Activated CD8-positive, alpha-beta memory T cell treated with anti-CD3 and anti-CD28 coated beads for 24 hours (primary cell): ENCODE results near the gene LTF.
"Not testable (repeated sequence)": the region's sequence is repeated elsewhere in the genome, so short reads cannot be mapped to it uniquely, and the experiment has no call there.

Experiments
- DNase-seq: peaks from one replicate; pipeline ENCODE4 v3.0.0-alpha.2; 2020

Gene LTF

GRCh38 chr3:46435081-46435726 lies 29.5 kb downstream of the LTF start:
- no peak for DNase-seq

GRCh38 chr3:46433841-46434240 lies 30.9 kb downstream of the LTF start:
- DNase-seq = no peak

GRCh38 chr3:46433118-46433517 lies 31.6 kb downstream of the LTF start:
- not testable (repeated sequence) for DNase-seq

GRCh38 chr3:46431905-46432304 lies 32.8 kb downstream of the LTF start:
- not testable (repeated sequence) for DNase-seq

GRCh38 chr3:46430879-46431278 lies 33.8 kb downstream of the LTF start:
- DNase-seq = not testable (repeated sequence)

GRCh38 chr3:46429671-46430070 lies 35.0 kb downstream of the LTF start:
- DNase-seq = no peak

- no peak for DNase-seq
These were observed 35.5 kb downstream of the LTF start for GRCh38 chr3:46429250-46429649.

GRCh38 chr3:46427916-46428833 lies 36.5 kb downstream of the LTF start:
- DNase-seq = no peak

- DNase-seq = not testable (repeated sequence)
These were observed 37.3 kb downstream of the LTF start for GRCh38 chr3:46427404-46427803.

DNA sequence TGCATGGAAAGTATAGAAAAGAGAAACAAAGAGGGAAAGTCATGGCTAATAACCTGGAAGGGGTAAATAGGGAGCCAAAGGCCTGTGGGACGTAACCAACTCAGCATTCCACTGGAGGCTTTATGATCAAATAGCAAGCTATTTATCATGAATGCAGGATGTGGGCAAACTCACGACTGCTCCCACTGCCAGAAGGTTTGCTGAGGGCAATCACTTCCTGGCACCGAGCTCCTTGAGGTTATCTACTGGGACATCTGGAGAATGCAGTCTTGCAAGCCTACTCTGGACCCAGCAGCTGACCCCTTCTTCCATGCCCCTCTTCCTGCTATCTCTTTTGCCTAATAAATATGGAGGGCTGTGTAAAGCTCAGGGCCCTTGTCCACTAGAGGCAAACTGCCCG lies 38.2 kb downstream of the LTF start:
- DNase-seq = not testable (repeated sequence)

DNA sequence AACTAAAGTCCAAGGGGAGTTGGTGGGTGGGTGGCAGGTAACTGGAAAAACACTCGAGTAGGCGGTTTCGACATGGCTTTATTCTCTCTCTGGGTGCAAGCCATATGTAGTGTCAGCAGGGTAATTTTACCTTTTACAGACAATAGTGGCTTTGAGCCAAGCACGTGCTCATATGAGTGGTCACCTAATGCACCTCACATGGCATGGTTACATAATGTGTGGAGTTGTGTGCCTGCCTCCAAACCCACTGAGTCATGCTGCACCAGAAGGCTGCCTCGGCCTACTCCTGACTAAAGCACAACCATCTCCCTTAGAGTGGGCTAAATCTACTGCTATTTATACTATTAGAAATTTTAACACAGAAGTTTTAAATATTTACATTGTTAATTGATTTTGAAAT lies 41.1 kb downstream of the LTF start:
- no peak for DNase-seq

DNA sequence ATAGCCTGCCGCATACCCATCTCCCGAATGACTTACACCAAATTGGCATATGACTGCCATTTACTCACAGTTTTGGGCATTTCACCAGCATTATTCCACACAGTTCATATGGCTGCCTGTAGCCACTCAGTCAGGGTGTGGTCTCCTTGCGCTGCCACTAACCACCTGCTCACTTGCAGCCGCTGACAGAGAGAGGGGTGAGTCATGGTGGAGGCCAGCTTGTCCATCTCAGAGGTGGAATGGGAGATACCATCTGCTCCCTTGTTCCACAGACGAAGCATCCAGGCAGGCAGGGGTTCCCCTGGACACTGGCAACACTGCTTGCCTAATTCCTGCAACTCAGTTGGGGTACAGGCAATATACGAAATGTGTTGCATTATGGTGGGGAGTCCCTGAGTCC lies 42.1 kb downstream of the LTF start:
- no peak for DNase-seq

- DNase-seq = no peak
These were observed 43.8 kb downstream of the LTF start for GRCh38 chr3:46420931-46421330.

- no peak for DNase-seq
These were observed 44.9 kb downstream of the LTF start for GRCh38 chr3:46419816-46420215.

DNA sequence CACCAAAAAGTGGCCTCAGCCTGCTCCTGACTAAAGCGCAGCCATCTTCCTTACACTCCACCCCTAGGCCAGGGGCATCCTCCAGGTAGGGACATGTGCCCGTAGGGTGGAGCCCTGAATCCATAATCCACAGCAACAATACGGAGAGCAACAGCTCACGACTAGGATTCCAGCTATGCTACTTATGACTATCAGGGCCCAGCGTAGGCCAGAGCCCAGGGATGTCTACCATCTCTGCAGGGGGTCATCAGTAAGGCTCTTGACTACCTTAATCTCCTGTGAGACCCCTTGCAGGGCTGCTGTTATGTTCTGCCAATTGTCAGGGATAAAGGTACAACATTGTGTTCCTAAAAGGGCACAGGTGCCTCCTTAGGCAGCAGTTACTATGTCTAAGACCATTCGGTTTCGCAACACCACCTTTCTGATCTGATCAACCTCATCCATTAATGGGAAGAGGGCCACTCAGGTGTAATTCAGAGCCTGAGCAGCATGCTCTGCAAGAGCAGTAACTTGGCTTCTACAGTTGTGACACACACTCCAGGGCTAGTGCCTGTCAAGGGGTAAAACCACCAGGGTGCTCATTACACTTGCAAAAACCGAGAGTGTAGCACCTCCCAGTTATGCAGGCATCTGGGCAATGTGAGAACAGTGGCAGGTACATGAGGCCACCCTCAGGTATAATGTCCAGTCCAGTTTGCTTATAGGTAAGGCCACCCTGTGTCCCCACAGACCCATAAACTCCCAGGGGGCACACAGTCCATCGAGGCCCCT lies 46.7 kb downstream of the LTF start:
- DNase-seq = no peak

GRCh38 chr3:46416811-46417510 lies 47.7 kb downstream of the LTF start:
- no peak for DNase-seq

DNA sequence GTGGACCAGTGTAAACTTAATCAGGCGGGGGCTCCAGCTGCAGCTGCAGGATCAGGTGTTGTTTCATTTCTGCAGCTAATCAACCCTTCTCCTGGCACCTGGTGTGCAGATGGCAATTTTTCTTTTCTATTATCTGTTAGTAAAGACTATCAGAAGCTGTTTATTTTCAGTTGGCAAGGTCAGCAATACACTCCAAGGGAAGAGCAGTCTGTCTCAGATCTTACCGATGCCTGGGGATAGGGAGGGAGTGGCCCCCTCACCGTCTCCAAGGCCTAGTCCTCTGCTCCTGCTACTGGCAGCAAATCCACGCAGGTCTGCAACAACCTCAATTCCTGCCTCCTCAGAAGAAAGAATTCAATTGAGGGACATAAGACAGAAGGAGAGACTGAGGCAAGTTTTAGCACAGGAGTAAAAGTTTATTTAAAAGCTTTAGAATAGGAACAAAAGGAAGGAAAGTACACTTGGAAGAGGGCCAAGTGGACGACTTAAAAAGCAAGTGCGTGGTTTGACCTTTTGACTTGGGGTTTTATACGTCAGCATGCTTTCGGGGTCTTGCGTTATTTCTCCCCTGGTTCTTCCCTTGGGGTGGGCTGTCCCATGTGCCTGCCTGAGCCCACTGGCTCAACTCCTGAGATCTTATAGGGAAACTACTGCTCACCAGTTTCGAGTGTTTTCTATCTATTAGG lies 48.4 kb downstream of the LTF start:
- DNase-seq = no peak

- no peak for DNase-seq
These were observed 50.0 kb downstream of the LTF start for GRCh38 chr3:46414739-46415138.

GRCh38 chr3:46413951-46414350 lies 50.8 kb downstream of the LTF start:
- DNase-seq = no peak

GRCh38 chr3:46412786-46413298 lies 51.9 kb downstream of the LTF start:
- no peak for DNase-seq

- DNase-seq = no peak
These were observed 53.4 kb downstream of the LTF start for GRCh38 chr3:46411271-46411670.

GRCh38 chr3:46410669-46411068 lies 54.0 kb downstream of the LTF start:
- DNase-seq = no peak
